HepG2 (cell line): ENCODE results near the gene MLYCD. TPM values are rescaled to one million over a fixed set of nuclear protein-coding genes. Genes with fewer than 3 reads are reported as not detected.
A peak's percentile ranks its signal among the peaks of the same experiment; 100 is the strongest.

ENCODE experiments used
- GLI4 ChIP-seq: sonication (generic); formaldehyde crosslinking; IDR thresholded peaks from 2 replicates; pipeline ENCODE4 v1.5.1; 2020; ENCODE audit warnings: missing genetic modification reagents, mild to moderate bottlenecking, moderate library complexity, borderline replicate concordance
- NR2F1 ChIP-seq, 2 experiments: fragments of 450-650 bp in 1 of 2; formaldehyde crosslinking in 1 of 2; IDR thresholded peaks; 2 replicates each; pipeline versions ENCODE4 v1.5.0 to v1.6.1; 2016 to 2020; ENCODE audit warnings: mild to moderate bottlenecking in 1 of 2, missing compliant biosample characterization in 1 of 2, missing genetic modification reagents in 1 of 2, moderate library complexity in 1 of 2
- SRF ChIP-seq: IDR thresholded peaks from 2 replicates; pipeline ENCODE4 v1.6.1; 2011; ENCODE audit warnings: mild to moderate bottlenecking, low read depth, low read length, moderate library complexity
- TFAP4 ChIP-seq: sonication (generic); IDR thresholded peaks from 2 replicates; pipeline ENCODE4 v1.6.1; 2016; ENCODE audit warnings: low read depth, borderline replicate concordance
- YY1 ChIP-seq: IDR thresholded peaks from 2 replicates; pipeline ENCODE4 v1.6.1; 2011; ENCODE audit warnings: low read length, low read depth, moderate library complexity, mild to moderate bottlenecking; ENCODE audit not compliant: insufficient read depth, insufficient replicate concordance
- ZFAT ChIP-seq: sonication (generic); formaldehyde crosslinking; conservative IDR thresholded peaks from 2 replicates; pipeline ENCODE4 v1.8.1; 2023; ENCODE audit warnings: missing genetic modification reagents, inconsistent platforms
- ZMYM2 ChIP-seq: sonication (generic); formaldehyde crosslinking; IDR thresholded peaks from 2 replicates; pipeline ENCODE4 v1.8.0; 2022; ENCODE audit warnings: mild to moderate bottlenecking, missing genetic modification reagents
- ZNF496 ChIP-seq: sonication (generic); formaldehyde crosslinking; IDR thresholded peaks from 2 replicates; pipeline ENCODE4 v1.8.1; 2023; ENCODE audit warnings: mild to moderate bottlenecking, moderate library complexity, missing genetic modification reagents; ENCODE audit not compliant: insufficient replicate concordance
- ZNF790 ChIP-seq: sonication (generic); formaldehyde crosslinking; IDR thresholded peaks from 2 replicates; pipeline ENCODE4 v1.8.0; 2022; ENCODE audit warnings: missing genetic modification reagents, mild to moderate bottlenecking, borderline replicate concordance
- polyA plus RNA-seq, 8 experiments: library from polyadenylated mRNA; depleted of rRNA in 3 of 8; stranded (reverse) in 7 of 8; unstranded in 1 of 8; fragments of >200 nt; fragmentation: Illumina TruSeq in 4 of 8; extraction: Trizol in 4 of 8; gene quantifications; 2 replicates each; pipeline versions ENCODE4 v1.2.1 to v1.2.3, GENCODE V29; 2011 to 2016; ENCODE audit warnings: low read depth in 4 of 8, missing spikeins in 1 of 8, mixed read lengths in 1 of 8; ENCODE audit not compliant: insufficient read depth in 1 of 8
- total RNA-seq, 5 experiments: library from RNA; depleted of rRNA; stranded (reverse); fragments of >200 nt; fragmentation: Illumina TruSeq; extraction: Trizol; gene quantifications; 2 replicates each; pipeline ENCODE4 v1.2.3, GENCODE V29; 2016; ENCODE audit warnings: low read depth in 1 of 5
- TF ChIP-seq, protein P1 (sequence below): sonication (generic); formaldehyde crosslinking; IDR thresholded peaks from 2 replicates; pipeline ENCODE4 v1.9.0; 2022; ENCODE audit warnings: low read depth, missing genetic modification reagents
- TF ChIP-seq, protein P2 (sequence below): sonication (generic); formaldehyde crosslinking; IDR thresholded peaks from 2 replicates; pipeline ENCODE4 v1.4.0; 2020; ENCODE audit warnings: missing genetic modification reagents, low read depth, mild to moderate bottlenecking, borderline replicate concordance
- TF ChIP-seq, protein P3 (sequence below), 2 experiments: IDR thresholded peaks; 2 replicates each; pipeline ENCODE4 v1.6.1; 2011 to 2012; ENCODE audit warnings: low read length in 2 of 2, borderline replicate concordance in 1 of 2, low read depth in 1 of 2, mild to moderate bottlenecking in 1 of 2, moderate library complexity in 1 of 2
- TF ChIP-seq, protein P4 (sequence below): sonication (generic); formaldehyde crosslinking; IDR thresholded peaks from 2 replicates; pipeline ENCODE4 v1.5.1; 2020; ENCODE audit warnings: mild to moderate bottlenecking, missing genetic modification reagents, moderate library complexity
- TF ChIP-seq, protein P5 (sequence below): sonication (generic); formaldehyde crosslinking; IDR thresholded peaks from 2 replicates; pipeline ENCODE4 v1.5.0; 2020; ENCODE audit warnings: mild to moderate bottlenecking, missing genetic modification reagents, borderline replicate concordance

MLYCD gene
- total and polyA plus RNA-seq, 2 of the 13 experiments (the other 11 are each of a cell fraction or from before 2014, with no cell fraction given) = 1.8 to 4.0 TPM

DNA sequence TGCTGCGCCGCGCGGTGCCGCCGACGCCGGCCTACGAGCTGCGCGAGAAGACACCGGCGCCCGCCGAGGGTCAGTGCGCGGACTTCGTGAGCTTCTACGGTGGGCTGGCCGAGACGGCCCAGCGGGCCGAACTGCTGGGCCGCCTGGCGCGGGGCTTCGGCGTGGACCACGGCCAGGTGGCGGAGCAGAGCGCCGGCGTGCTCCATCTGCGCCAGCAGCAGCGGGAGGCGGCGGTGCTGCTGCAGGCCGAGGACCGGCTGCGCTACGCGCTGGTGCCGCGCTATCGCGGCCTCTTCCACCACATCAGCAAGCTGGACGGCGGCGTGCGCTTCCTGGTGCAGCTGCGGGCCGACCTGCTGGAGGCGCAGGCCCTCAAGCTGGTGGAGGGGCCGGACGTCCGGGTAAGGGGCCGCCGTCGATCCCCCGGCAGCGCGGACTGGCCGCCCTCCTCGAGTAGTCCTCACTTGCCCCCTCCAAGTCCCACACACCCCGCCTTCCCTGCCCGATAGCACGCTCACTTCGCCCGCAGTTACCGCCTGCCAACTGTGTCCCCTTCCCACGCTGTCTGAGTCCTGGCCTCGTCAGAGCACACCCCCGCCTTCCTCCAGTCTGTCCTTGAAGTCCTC is 470 bp downstream of the MLYCD start (continued):
- TF ChIP-seq, protein P1, sequence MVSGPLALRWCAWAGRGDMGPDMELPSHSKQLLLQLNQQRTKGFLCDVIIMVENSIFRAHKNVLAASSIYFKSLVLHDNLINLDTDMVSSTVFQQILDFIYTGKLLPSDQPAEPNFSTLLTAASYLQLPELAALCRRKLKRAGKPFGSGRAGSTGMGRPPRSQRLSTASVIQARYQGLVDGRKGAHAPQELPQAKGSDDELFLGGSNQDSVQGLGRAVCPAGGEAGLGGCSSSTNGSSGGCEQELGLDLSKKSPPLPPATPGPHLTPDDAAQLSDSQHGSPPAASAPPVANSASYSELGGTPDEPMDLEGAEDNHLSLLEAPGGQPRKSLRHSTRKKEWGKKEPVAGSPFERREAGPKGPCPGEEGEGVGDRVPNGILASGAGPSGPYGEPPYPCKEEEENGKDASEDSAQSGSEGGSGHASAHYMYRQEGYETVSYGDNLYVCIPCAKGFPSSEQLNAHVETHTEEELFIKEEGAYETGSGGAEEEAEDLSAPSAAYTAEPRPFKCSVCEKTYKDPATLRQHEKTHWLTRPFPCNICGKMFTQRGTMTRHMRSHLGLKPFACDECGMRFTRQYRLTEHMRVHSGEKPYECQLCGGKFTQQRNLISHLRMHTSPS (CRISPR knock-in tag) = no peak
- TF ChIP-seq, protein P2, sequence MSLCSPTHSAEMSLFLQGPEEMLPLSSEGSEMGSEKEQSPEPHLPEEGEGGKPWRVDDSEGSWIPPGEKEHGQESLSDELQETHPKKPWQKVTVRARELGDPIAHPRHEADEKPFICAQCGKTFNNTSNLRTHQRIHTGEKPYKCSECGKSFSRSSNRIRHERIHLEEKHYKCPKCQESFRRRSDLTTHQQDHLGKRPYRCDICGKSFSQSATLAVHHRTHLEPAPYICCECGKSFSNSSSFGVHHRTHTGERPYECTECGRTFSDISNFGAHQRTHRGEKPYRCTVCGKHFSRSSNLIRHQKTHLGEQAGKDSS (CRISPR knock-in tag) = no peak; the same call in none of the 2 replicates
- TF ChIP-seq YY1 = no peak
- TF ChIP-seq ZNF790 (CRISPR knock-in tag) = 0 out of 2 replicates have a peak, but pooled peaks have one; percentile 30
- TF ChIP-seq, protein P3, sequence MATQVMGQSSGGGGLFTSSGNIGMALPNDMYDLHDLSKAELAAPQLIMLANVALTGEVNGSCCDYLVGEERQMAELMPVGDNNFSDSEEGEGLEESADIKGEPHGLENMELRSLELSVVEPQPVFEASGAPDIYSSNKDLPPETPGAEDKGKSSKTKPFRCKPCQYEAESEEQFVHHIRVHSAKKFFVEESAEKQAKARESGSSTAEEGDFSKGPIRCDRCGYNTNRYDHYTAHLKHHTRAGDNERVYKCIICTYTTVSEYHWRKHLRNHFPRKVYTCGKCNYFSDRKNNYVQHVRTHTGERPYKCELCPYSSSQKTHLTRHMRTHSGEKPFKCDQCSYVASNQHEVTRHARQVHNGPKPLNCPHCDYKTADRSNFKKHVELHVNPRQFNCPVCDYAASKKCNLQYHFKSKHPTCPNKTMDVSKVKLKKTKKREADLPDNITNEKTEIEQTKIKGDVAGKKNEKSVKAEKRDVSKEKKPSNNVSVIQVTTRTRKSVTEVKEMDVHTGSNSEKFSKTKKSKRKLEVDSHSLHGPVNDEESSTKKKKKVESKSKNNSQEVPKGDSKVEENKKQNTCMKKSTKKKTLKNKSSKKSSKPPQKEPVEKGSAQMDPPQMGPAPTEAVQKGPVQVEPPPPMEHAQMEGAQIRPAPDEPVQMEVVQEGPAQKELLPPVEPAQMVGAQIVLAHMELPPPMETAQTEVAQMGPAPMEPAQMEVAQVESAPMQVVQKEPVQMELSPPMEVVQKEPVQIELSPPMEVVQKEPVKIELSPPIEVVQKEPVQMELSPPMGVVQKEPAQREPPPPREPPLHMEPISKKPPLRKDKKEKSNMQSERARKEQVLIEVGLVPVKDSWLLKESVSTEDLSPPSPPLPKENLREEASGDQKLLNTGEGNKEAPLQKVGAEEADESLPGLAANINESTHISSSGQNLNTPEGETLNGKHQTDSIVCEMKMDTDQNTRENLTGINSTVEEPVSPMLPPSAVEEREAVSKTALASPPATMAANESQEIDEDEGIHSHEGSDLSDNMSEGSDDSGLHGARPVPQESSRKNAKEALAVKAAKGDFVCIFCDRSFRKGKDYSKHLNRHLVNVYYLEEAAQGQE (IDR thresholded peaks at IDR 0.05; ENCODE audit: borderline replicate concordance in 1 of 2, low read depth in 1 of 2, low read length in 2 of 2) = no peak
- TF ChIP-seq TFAP4 = no peak
- TF ChIP-seq ZNF496 = no peak
- peak; percentile 77; the same call in 1 of the 2 replicates for TF ChIP-seq ZFAT (CRISPR knock-in tag)
- no peak for TF ChIP-seq NR2F1 (CRISPR knock-in tag; IDR thresholded peaks at IDR 0.05)
- no peak for TF ChIP-seq SRF
- TF ChIP-seq, protein P4, sequence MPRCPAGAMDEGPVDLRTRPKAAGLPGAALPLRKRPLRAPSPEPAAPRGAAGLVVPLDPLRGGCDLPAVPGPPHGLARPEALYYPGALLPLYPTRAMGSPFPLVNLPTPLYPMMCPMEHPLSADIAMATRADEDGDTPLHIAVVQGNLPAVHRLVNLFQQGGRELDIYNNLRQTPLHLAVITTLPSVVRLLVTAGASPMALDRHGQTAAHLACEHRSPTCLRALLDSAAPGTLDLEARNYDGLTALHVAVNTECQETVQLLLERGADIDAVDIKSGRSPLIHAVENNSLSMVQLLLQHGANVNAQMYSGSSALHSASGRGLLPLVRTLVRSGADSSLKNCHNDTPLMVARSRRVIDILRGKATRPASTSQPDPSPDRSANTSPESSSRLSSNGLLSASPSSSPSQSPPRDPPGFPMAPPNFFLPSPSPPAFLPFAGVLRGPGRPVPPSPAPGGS = peak; percentile 75; the same call in 1 of the 2 replicates
- TF ChIP-seq, protein P5, sequence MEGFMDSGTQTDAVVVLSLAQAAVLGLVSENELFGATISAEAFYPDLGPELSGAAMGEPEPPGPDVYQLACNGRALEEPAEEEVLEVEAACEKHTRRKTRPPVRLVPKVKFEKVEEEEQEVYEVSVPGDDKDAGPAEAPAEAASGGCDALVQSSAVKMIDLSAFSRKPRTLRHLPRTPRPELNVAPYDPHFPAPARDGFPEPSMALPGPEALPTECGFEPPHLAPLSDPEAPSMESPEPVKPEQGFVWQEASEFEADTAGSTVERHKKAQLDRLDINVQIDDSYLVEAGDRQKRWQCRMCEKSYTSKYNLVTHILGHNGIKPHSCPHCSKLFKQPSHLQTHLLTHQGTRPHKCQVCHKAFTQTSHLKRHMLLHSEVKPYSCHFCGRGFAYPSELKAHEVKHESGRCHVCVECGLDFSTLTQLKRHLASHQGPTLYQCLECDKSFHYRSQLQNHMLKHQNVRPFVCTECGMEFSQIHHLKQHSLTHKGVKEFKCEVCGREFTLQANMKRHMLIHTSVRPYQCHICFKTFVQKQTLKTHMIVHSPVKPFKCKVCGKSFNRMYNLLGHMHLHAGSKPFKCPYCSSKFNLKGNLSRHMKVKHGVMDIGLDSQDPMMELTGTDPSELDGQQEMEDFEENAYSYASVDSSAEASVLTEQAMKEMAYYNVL (CRISPR knock-in tag) = no peak
- TF ChIP-seq ZMYM2 (CRISPR knock-in tag) = no peak
- TF ChIP-seq GLI4 (CRISPR knock-in tag) = peak; percentile 86; the same call in 1 of the 2 replicates
